ENCODE measurements around the gene PKLR.
"Not testable (repeated sequence)": the region's sequence is repeated elsewhere in the genome, so short reads cannot be mapped to it uniquely, and the experiment has no call there.

The PKLR gene

GRCh38 chr1:155318082-155318481 is 16.8 kb upstream of the PKLR start:
- no peak for DNase-seq (ENCODE audit: low spot score)

GRCh38 chr1:155316922-155317321 is 15.7 kb upstream of the PKLR start:
- no peak for DNase-seq (ENCODE audit: low spot score)

GRCh38 chr1:155313261-155313660 is 12.0 kb upstream of the PKLR start:
- DNase-seq (ENCODE audit: low spot score): no peak

- DNase-seq (ENCODE audit: low spot score): peak; percentile 26
Measured at GRCh38 chr1:155309423-155310021, 8.3 kb upstream of the PKLR start.

- DNase-seq (ENCODE audit: low spot score): peak; percentile 99
Measured at GRCh38 chr1:155308493-155309422, 7.5 kb upstream of the PKLR start, which contains the start of gene FDPS. TSS of gene FDPS (plus strand) at chr1:155308866. CDS start at chr1:155309790, 924 bp downstream.

GRCh38 chr1:155307247-155307740 is 6.1 kb upstream of the PKLR start:
- peak; percentile 57 for DNase-seq (ENCODE audit: low spot score)

- no peak for DNase-seq (ENCODE audit: low spot score)
Measured at GRCh38 chr1:155305881-155306391, 4.7 kb upstream of the PKLR start.

GRCh38 chr1:155304558-155305063 is 3.4 kb upstream of the PKLR start:
- no peak for DNase-seq (ENCODE audit: low spot score)

- DNase-seq (ENCODE audit: low spot score): no peak
Measured at GRCh38 chr1:155300553-155301329, 497 bp downstream of the PKLR start.

GRCh38 chr1:155300024-155300423 is 1.2 kb downstream of the PKLR start:
- no peak for DNase-seq (ENCODE audit: low spot score)

GRCh38 chr1:155297384-155297783 is 3.9 kb downstream of the PKLR start:
- DNase-seq (ENCODE audit: low spot score): no peak

GRCh38 chr1:155296661-155297060 is 4.6 kb downstream of the PKLR start:
- peak; percentile 53 for DNase-seq (ENCODE audit: low spot score)

- no peak for DNase-seq (ENCODE audit: low spot score)
Measured at GRCh38 chr1:155295942-155296267, 5.3 kb downstream of the PKLR start.

GRCh38 chr1:155295183-155295941 is 5.9 kb downstream of the PKLR start:
- no peak for DNase-seq (ENCODE audit: low spot score)

- DNase-seq (ENCODE audit: low spot score): no peak
Measured at GRCh38 chr1:155294520-155295182, 6.6 kb downstream of the PKLR start.

GRCh38 chr1:155293086-155293749 is 8.0 kb downstream of the PKLR start:
- DNase-seq (ENCODE audit: low spot score): no peak

GRCh38 chr1:155291006-155291405 is 10.2 kb downstream of the PKLR start:
- not testable (repeated sequence) for DNase-seq (ENCODE audit: low spot score)

GRCh38 chr1:155287987-155288543 is 13.2 kb downstream of the PKLR start:
- no peak for DNase-seq (ENCODE audit: low spot score)

GRCh38 chr1:155286544-155286943 is 14.7 kb downstream of the PKLR start:
- no peak for DNase-seq (ENCODE audit: low spot score)

- no peak for DNase-seq (ENCODE audit: low spot score)
Measured at GRCh38 chr1:155285631-155286044, 15.6 kb downstream of the PKLR start.

Data from hematopoietic multipotent progenitor cell treated with erythropoietin and hydrocortisone succinate and interleukin-3 and kit ligand, for 15 days (in vitro differentiated cells).